GM20431 (cell line): ENCODE data around the gene SPNS3.

Experiments
- in situ Hi-C: fragments of 300-500 bp; cut with MseI, MboI; formaldehyde crosslinking; loops from one replicate; pipeline ENCODE4 v1.15.0; 2020; ENCODE audit warnings: low sequenced_read_pairs; ENCODE audit not compliant: unreplicated experiment

SPNS3 gene

DNA sequence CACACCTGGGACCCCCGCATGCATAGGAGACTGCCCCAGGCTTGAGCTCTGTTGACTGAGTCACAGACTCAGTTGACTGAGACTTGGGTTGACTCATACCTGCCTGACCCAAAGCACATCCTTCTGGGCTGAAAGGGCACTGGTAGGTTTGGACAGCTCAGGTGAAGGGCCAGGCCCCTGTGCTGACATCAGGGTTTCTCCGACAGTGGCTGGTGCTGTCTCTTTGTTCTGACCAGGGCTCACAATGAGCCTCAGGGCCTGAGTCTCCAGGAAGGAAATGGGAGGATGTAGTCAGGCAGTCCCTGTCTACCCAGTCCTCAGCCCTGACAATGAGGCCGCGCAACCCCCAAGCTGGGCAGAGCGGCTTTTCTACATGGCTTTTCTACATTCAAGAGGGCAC lies 71.4 kb downstream of the SPNS3 start:
- in situ Hi-C loops, result no loop called here

DNA sequence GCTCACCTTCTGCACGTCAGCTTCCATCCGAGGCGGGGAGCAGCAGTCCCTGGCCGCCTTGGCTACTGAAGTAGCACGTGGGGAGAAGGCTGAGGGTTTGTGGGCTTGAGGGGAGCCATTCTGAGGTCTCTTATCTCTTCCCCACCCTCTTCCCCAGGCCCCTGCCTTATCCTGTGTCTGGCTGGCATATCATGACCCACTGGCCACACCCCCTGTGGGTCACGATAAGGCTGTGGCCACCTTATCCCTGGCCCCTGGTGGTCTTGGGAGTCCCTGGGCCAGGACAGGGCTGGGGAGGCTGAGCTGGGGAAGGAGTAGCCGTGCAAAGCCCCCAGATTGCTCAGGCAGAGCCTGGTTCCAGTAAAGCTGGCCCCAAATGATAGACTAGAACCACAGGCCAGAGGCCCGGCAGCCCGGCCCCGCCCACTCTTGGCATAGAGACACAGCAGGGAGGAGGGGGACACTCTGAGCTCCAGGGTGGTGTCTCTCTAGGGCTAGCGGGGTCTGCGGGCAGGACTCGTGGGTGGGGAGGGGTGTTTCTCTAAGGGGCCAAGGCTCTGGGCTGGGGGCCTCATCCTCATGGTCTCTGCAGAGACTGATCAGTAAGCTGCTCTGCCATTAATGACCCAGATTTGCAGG lies 72.6 kb downstream of the SPNS3 start:
- in situ Hi-C loops, result no loop called here

DNA sequence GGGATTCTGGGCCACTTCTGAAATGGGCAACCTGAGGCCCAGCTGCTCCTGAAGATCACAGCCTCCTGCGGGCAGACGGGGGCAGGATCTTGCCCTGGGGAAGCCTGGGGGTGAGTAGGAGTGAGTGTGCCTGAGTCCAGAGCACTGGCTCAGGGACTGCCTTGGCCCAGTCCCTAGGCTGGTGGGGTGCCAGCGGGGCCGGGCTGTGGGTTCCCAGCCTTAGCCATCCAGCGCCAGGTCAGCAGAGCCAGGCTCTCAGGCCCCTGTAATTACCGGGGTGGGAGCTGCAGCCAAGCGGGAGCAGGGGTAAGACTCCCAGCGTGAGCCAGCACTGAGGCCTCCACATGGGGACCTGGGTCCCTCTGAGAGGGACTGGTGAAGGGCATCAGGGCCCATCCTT lies 73.2 kb downstream of the SPNS3 start:
- in situ Hi-C loops, result no loop called here

DNA sequence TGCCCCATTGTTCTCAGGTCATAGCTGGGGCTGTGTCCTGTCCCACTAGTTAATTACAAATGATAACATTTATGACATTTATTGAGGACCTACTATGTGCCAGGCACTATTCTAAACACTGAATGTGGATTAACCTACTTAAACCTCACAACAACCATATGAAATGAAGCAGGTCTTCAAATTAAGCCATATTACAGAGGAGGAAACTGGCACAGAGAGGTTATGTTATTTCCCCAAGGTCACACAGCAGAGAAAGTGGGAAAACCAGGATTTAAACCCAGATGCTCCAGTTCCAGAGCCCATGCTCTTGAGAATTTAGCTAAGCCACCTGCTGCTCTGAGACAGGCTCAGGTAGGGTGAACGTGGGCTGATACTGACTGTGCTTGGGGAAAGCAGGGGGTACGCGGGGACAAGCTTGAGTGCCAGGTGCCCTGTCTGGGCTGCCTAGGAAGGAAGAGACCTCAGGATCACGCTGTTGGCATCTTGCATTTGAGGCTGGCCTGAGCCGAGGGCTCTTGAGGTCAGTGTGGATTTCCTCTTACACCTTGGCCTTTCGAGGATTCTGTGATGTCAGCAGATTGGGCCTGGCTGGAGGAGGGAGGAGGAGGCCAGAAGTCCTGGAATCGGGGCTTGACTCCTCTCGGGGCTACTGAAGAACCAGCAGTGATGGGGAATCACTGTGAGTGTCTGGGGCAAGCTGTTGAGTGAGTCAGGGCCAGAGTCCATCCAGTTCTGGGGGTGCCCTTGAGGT lies 73.8 kb downstream of the SPNS3 start:
- in situ Hi-C loops, result no loop called here

- in situ Hi-C loops, result no loop called here
Observed at GRCh38 chr17:4508207-4508606, 74.5 kb downstream of the SPNS3 start.

- in situ Hi-C loops, result no loop called here
Observed at GRCh38 chr17:4509401-4509800, 75.7 kb downstream of the SPNS3 start.

GRCh38 chr17:4509923-4510617 lies 76.3 kb downstream of the SPNS3 start:
- in situ Hi-C loops, result no loop called here

- in situ Hi-C loops, result no loop called here
Observed at GRCh38 chr17:4510618-4510941, 76.8 kb downstream of the SPNS3 start.

DNA sequence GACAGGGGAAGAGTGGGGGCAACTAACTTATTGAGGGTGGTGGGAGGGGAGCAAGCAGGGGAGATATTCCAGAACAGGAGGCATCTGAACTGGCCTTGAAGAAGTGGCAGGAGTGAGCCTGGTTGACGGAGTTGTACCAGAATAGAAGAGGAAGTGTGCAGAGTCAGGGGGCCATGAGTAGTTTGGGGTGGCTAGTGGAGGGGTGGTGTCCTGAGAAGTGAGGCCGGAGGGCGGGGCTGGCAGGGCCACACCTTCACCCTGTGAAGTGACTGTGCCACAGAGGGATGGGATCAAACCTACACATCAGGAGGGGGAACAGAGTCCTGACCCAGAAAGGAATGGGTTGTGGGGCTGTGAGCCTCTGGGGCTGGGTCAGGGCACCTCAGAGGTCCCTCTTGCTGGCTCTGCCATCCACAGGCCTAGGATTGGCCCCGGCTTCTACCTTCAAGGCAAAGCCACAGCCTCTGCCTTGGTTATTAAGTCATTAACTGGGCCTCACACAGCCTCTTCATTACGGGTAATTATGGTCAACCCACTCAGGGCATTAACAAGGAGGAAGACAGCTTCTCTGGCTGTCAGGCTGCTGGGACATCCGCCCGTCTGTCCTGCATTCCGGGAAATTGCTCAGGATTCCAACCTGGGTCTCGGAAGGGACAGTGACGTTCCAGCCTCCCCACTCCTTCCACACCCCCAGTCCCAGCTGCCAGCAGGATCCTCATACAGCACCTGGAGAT lies 77.6 kb downstream of the SPNS3 start:
- in situ Hi-C loops, result no loop called here

DNA sequence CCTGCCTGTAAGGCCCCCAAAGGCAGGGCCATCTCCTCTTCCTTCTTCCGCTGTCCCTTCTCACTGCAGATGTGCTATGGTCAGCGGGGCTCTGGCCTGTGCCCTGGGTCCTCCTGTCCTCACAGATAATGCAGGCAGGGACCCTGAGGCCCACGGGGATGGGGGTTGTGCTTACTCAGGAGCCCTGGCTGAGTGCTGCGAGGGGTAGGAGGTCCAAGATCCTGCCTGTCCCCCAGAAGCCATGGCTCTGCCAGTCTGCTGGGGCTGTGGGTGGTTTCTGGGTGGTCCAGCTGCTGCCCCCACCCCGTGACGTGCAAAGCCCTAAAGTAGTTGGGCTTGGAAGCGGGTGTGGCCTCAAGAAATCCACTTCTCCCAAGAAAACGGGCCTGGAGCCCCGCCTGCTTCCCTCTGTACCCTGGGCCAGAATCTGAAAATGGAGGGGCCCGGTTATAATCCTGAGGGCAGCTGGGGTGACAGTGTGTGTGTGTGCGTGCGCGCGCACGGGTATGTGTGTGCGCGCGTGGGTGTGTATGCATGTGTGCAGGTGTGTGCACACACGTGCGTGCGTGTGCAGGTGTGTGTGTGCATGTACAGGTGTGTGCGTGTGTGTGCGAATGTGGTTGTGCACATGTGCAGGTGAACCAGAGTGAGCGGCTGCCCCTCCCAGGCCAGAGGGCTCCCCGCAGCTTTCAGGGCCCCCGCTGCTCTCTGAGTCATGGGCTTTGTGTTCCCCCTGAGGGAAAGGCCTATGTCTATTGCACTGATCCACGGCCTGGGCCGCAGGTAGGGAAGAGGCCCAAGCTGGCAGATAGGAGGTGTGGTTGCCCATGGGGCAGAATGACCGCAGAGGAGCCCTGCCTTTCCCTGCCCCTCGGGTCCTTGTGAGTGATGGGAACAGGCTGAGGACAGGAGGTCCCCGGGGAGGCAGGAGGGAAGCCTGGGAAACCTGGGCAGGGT lies 78.7 kb downstream of the SPNS3 start:
- in situ Hi-C loops, result no loop called here

- in situ Hi-C loops, result no loop called here
Observed at GRCh38 chr17:4513113-4514032, 79.6 kb downstream of the SPNS3 start.

DNA sequence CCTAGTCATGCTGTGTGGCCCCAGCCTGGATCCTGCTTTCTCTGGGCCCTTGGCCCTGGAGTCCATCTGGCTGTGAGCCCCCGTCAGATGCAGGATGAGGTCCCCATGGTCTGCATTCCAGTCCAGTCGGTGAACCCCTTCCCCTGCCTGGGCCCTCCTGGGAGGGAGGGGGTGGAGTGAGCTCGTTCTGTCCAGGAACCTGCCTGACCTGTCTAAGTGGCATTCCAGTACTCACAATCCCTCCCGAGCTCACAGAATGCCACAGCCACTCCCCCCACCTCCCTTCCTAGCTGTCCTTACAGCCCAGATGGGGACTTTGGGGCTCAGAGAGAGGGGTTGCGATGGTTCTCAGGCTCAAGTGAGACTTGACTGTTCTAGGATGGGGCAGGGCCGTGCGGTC lies 80.5 kb downstream of the SPNS3 start:
- in situ Hi-C loops, result no loop called here

DNA sequence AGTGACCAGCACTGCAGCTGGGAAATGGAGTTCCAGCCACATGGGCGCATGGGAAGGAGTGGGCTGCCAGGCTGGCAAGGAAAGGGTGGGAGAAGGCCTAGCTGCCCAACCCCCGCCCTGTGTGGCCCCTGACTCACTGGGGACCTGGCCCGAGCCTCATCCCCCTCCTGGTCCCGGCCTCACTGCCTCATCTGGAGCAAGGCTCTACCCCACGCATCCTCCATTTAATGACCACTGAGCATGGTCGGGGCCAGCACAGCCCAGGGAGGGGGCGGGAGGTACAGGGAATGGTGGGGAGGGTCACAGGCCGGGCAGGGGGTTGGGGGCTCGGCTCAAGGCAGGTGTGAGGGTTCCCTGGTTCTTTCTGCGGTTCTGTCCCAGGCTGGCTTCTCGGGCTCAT lies 81.0 kb downstream of the SPNS3 start:
- in situ Hi-C loops, result no loop called here

DNA sequence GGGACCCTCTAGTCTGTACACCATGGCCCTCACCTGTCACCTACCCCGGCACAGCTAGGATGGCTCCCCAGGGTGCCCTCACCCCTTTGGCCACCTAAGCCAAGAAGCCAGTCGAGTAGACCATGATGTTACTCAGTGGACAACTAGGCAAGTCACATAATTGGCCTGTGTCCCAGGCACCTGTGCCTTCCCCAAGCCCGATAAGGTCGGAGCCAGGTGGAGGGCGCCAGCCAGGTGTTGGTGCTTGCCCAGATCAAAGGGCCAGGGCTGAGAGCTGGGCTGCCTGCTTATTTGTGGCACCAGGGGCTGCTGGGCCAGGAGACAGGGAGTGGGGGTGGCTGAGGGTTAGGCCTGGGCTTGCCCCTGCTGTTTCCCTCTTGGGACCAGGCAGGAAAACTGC lies 81.8 kb downstream of the SPNS3 start:
- in situ Hi-C loops, result no loop called here

DNA sequence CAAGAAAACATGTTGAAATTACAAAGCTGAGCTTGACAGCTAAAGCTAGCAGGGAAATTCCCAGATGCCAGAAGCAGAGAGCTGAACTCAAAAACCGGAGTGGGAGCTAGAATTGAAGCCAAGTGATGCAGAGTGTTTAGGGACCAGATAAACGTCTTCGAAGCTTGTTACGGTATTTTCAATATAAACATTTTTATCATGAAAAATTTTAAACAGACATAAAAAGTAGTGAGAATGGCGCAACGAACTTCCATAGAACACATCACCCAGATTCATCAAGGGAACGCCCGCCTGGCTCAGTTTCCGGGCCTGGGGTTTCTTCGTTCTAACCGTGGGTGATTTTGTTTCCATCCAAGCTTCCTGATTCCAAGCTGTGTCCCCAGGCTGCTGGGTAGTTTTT lies 83.0 kb downstream of the SPNS3 start:
- in situ Hi-C loops, result no loop called here

DNA sequence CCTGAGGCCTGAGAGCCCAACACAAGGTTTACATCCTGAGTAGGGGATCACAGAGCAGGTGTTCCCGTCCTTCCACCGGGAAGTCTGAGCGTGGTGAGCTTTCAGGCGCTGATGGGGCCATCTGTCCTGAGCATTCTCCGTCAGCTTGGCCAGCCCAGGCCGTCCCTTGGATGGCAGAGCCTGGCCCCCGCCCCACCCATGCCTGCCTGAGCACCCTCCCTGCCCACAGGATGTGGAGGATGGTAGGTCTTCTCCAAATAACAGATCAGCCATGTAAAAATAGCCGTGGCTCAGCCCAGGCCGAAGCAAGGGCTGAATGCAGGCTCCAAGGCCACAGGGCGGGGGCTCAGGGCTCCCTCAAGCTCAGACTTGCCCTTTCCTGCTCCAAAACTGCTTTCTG lies 85.2 kb downstream of the SPNS3 start:
- in situ Hi-C loops, result no loop called here

DNA sequence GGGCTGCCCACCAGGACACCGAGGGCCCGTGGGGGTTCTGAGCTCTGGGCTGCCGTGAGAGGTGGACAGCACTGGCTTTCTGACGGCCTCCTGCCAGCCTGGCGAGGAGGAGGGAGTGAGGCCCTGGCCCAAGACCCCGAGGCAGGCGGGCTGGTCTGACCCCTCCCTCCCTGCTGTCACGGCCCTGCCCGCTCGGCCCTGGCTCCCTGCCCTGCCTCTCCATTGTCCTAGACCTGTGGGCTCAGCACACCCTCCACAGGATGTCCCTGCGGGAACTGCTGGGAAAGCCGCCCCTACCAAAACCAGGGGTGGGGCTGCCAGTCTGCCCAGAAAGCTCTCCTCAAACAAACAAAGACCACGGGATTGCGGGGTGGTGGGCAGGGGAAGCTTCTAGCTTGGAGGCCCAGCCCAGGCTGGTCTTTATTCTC lies 85.6 kb downstream of the SPNS3 start:
- in situ Hi-C loops, result no loop called here

DNA sequence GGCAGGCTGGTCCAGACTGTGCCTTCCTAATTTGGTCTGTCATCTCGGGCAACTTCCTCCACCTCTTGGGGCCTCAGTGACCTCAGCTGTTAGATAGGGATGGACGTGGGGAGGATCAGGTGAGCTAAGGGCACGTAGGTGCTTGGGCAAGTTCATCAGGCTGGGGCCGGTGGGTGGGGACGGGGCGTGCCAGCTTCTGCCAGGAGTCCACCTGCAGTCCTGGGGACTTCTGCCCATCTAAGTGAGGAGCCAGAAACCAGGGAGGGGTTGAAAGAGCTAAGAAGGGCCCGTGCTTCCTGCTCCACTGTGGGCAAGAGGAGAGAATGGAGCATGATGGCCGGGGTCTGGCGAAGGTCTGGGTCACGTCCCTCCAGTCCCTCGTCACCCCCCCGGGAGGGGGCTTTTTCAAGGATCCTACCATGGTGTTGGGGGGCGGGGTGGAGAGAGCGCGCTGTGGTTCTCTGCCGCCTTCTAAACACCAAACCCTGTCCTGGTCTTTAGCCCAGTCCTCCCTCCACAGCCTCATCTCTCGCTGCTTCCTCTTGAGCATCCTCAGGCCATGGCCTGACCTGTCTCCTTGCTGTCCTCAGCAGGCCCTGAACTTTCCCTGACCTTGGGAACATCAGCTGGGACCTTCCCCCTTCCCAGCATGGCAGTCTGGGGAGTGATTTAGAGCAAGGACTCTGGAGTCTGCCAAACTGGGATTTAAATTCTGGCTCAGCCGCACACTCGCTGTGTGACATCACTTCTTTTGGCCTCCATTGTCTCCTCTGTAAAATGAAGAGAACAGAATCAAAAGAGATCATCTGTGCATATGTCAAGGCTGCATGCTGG lies 86.5 kb downstream of the SPNS3 start:
- in situ Hi-C loops, result no loop called here
